ENCODE results near the gene C4orf50. TPM values are rescaled to one million over a fixed set of nuclear protein-coding genes. Genes with fewer than 3 reads are reported as not detected.

Gene C4orf50
- total and polyA plus RNA-seq, 2 of the 4 experiments (the other 2 are of a cell fraction): not detected

- Histone ChIP-seq H4K8ac (ENCODE audit: low read depth in 2 of 2, low read length in 2 of 2) (no peak overlapping the region), H3K56ac (ENCODE audit: extremely low read depth, insufficient read depth, low read length) (no peak overlapping the region), H2AK9ac (replicated peaks; ENCODE audit: low read depth, low read length, poor library complexity) (no peak overlapping the region), H2AK5ac (ENCODE audit: low read depth, low read length) (no peak overlapping the region), H3K27me3 (ENCODE audit: control insufficient read depth, insufficient read depth, low read length) (no peaks in the 10 kb centered on the region), H3K9ac (ENCODE audit: low read depth, low read length) (no peak overlapping the region), H4K91ac (ENCODE audit: insufficient read depth, low read depth, low read length) (no peak overlapping the region), H3K9me3 (ENCODE audit: control insufficient read depth, insufficient read depth, low read length) (peaks cover 18% of the 10 kb centered on the region), H3K23ac (ENCODE audit: low read depth, low read length) (no peak overlapping the region), H3K14ac (replicated peaks; ENCODE audit: low read depth, low read length) (no peak overlapping the region), H3K27ac (ENCODE audit: insufficient read depth, low read length) (no peak overlapping the region), H2AFZ (replicated peaks; ENCODE audit: low read length, poor library complexity) (no peak overlapping the region), H2BK5ac (ENCODE audit: low read depth, low read length, poor library complexity, severe bottlenecking) (no peak overlapping the region), H3K18ac (ENCODE audit: low read depth, low read length) (no peak overlapping the region), H3K4ac (ENCODE audit: low read depth, low read length) (no peak overlapping the region), H2BK120ac (ENCODE audit: low read depth, low read length) (no peak overlapping the region), H2BK15ac (ENCODE audit: low read depth, low read length) (no peak overlapping the region), H2BK20ac (ENCODE audit: low read depth, low read length) (no peak overlapping the region), H3K36me3 (ENCODE audit: control insufficient read depth, insufficient read depth, low read length) (no peaks in the 10 kb centered on the region), H3K4me3 (ENCODE audit: insufficient read depth, low read depth, low read length) (no peak overlapping the region), H3K4me2 (ENCODE audit: low read depth, low read length) (no peak overlapping the region), H3K79me1 (ENCODE audit: low read depth in 1 of 2, low read length in 2 of 2) (no peaks in the 10 kb centered on the region), H4K20me1 (ENCODE audit: insufficient read depth, low read length) (no peaks in the 10 kb centered on the region), H4K5ac (ENCODE audit: low read depth, low read length) (no peak overlapping the region), H3K4me1 (ENCODE audit: control insufficient read depth, insufficient read depth, low read length) (no peaks in the 10 kb centered on the region), H3K9me1 (ENCODE audit: insufficient read depth, low read length) (no peaks in the 10 kb centered on the region)
- ATAC-seq (ENCODE audit: low read depth) (no peak), DNase-seq (no peak)
- no peak for TF ChIP-seq SMC3 (IDR thresholded peaks at IDR 0.05; ENCODE audit: low read depth, low read length)
- no peak for TF ChIP-seq MAZ (IDR thresholded peaks at IDR 0.05; ENCODE audit: borderline replicate concordance, low read depth, low read length)
- TF ChIP-seq CHD1 (IDR thresholded peaks at IDR 0.05; ENCODE audit: low read depth, low read length): no peak
- no peak for TF ChIP-seq USF2 (IDR thresholded peaks at IDR 0.05; ENCODE audit: low read depth, low read length)
- no peak for TF ChIP-seq CEBPB (IDR thresholded peaks at IDR 0.05; ENCODE audit: low read depth, low read length)
- TF ChIP-seq NFE2L2 (IDR thresholded peaks at IDR 0.05; ENCODE audit: low read depth, low read length): no peak
- no peak for TF ChIP-seq MAFK (IDR thresholded peaks at IDR 0.05; ENCODE audit: low read depth, low read length)
- no peak for TF ChIP-seq ELK1 (IDR thresholded peaks at IDR 0.05; ENCODE audit: borderline replicate concordance, low read depth, low read length)
- ChIA-PET CTCF (no interaction called here), POLR2A (ENCODE audit: unreplicated experiment) (no interaction called here)
- in situ Hi-C loops (cut with MboI; ENCODE audit: low sequenced_read_pairs): no loop called here
- dilution Hi-C loops (cut with HindIII; ENCODE audit: low sequenced_read_pairs, unreplicated experiment): no loop called here
- no TSS peak for BruUV-seq (replicated peaks)
- WGBS, 2 experiments (ENCODE audit: extremely low coverage in 2 of 2, insufficient read length in 1 of 2): 50% methylated on average over 2 of the region's 6 CpGs; no CpG with 5 or more reads in 1 of the 2 experiments
- intact Hi-C loops (cut with micrococcal nuclease): no loop called here
These were observed 34.4 kb upstream of the C4orf50 start for GRCh38 chr4:6052679-6053078.

Data from IMR-90 (cell line).